ENCODE data around the gene AHNAK2.
"Not testable (repeated sequence)": the region's sequence is repeated elsewhere in the genome, so short reads cannot be mapped to it uniquely, and the experiment has no call there.

The AHNAK2 gene

DNA sequence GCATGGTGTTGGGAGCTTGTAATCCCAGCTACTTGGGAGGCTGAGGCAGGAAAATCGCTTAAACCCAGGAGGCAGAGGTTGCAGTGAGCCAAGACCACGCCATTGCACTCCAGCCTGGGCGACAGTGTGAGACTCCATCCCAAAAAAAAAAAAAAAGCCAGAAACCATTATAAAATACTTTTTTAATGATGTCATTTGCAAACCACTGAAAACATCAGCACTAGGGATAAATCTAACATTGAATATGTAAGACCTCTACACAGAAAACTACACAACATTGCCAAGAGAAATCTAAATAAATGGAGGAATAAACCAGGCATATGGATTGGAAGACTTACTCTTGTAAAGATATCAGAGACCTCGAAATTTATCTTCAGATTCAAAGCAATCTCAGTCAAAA, 49.5 kb upstream of the AHNAK2 start:
- H3K4me1 ChIP-seq (ENCODE audit: control insufficient read depth, insufficient read depth, low read length); H3K4me3 ChIP-seq (ENCODE audit: low read depth, low read length); POLR2A ChIA-PET; H3K36me3 ChIP-seq (ENCODE audit: control insufficient read depth in 2 of 2, insufficient read depth in 1 of 2, low read length in 2 of 2); H3K9me3 ChIP-seq (ENCODE audit: control insufficient read depth, insufficient read depth, low read depth, low read length); H3K27ac ChIP-seq (ENCODE audit: extremely low read depth, low read depth, low read length): not testable (repeated sequence)
- CTCF ChIA-PET = interaction anchor here (0.5 to 2.8 kb wide), 3 partner anchors 52 to 305 kb away, joined by 3 to 12 read pairs (median 4); no protein-coding TSS in a partner anchor
- TF ChIP-seq ZNF335 (tag by site-specific recombination; conservative IDR thresholded peaks at IDR 0.05) (peak; percentile 49), BCL11A (tag by site-specific recombination; IDR thresholded peaks at IDR 0.05; ENCODE audit: low read depth) (0 out of 2 replicates have a peak, but pooled peaks have one; percentile 24)
- TF ChIP-seq, protein P1, sequence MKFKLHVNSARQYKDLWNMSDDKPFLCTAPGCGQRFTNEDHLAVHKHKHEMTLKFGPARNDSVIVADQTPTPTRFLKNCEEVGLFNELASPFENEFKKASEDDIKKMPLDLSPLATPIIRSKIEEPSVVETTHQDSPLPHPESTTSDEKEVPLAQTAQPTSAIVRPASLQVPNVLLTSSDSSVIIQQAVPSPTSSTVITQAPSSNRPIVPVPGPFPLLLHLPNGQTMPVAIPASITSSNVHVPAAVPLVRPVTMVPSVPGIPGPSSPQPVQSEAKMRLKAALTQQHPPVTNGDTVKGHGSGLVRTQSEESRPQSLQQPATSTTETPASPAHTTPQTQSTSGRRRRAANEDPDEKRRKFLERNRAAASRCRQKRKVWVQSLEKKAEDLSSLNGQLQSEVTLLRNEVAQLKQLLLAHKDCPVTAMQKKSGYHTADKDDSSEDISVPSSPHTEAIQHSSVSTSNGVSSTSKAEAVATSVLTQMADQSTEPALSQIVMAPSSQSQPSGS (tag by site-specific recombination; IDR thresholded peaks at IDR 0.05; ENCODE audit: low read depth) = peak; percentile 84
- TF ChIP-seq, protein P2, sequence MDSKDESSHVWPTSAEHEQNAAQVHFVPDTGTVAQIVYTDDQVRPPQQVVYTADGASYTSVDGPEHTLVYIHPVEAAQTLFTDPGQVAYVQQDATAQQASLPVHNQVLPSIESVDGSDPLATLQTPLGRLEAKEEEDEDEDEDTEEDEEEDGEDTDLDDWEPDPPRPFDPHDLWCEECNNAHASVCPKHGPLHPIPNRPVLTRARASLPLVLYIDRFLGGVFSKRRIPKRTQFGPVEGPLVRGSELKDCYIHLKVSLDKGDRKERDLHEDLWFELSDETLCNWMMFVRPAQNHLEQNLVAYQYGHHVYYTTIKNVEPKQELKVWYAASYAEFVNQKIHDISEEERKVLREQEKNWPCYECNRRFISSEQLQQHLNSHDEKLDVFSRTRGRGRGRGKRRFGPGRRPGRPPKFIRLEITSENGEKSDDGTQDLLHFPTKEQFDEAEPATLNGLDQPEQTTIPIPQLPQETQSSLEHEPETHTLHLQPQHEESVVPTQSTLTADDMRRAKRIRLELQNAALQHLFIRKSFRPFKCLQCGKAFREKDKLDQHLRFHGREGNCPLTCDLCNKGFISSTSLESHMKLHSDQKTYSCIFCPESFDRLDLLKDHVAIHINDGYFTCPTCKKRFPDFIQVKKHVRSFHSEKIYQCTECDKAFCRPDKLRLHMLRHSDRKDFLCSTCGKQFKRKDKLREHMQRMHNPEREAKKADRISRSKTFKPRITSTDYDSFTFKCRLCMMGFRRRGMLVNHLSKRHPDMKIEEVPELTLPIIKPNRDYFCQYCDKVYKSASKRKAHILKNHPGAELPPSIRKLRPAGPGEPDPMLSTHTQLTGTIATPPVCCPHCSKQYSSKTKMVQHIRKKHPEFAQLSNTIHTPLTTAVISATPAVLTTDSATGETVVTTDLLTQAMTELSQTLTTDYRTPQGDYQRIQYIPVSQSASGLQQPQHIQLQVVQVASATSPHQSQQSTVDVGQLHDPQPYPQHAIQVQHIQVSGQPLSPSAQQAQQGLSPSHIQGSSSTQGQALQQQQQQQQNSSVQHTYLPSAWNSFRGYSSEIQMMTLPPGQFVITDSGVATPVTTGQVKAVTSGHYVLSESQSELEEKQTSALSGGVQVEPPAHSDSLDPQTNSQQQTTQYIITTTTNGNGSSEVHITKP (tag by site-specific recombination; IDR thresholded peaks at IDR 0.05) = 0 out of 2 replicates have a peak, but pooled peaks have one; percentile 9

DNA sequence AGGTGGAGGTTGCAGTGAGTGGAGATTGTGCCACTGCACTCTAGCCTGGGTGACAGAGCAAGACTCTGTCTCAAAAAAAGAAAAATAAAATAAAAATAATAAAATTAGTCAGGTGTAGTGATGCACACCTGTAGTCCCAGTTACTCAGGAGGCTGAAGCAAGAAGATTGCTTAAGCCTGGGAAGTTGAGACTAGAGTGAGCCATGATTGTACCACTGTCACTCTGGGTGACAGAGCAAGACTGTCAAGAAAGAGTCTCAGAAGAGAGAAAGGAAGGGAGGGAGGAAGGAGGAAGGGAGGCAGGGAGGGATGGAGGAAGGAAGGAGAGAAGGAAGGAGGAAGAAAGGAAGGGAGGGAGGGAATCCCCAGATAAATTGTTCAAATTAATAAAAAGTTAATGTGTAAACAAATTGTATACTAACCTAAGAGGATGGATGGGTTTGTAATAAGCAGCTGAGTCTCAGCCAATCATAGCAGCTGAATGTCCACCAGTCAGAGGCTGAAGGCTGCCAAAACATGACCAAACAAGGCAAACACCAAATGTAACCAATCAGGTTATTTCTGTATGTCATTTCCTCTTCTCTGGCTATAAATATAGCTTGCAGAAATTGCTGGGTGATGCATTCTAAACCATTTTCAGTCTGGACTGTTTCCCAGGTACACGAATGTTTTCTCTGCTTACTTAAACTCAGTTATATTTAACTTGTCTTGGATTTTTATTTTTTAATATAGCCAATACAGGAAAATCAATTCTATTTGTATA, 48.8 kb upstream of the AHNAK2 start:
- TF ChIP-seq PRDM1 (tag by site-specific recombination; IDR thresholded peaks at IDR 0.05) (peak; percentile 28; the same call in 1 of the 2 replicates), SP2 (tag by site-specific recombination; IDR thresholded peaks at IDR 0.05) (0 out of 2 replicates have a peak, but pooled peaks have one; percentile 20), ZNF366 (tag by site-specific recombination; conservative IDR thresholded peaks at IDR 0.05) (peak; percentile 89), ZFP69B (tag by site-specific recombination; IDR thresholded peaks at IDR 0.05) (no peak), ZNF157 (tag by site-specific recombination; IDR thresholded peaks at IDR 0.05) (no peak)
- TF ChIP-seq, protein P3, sequence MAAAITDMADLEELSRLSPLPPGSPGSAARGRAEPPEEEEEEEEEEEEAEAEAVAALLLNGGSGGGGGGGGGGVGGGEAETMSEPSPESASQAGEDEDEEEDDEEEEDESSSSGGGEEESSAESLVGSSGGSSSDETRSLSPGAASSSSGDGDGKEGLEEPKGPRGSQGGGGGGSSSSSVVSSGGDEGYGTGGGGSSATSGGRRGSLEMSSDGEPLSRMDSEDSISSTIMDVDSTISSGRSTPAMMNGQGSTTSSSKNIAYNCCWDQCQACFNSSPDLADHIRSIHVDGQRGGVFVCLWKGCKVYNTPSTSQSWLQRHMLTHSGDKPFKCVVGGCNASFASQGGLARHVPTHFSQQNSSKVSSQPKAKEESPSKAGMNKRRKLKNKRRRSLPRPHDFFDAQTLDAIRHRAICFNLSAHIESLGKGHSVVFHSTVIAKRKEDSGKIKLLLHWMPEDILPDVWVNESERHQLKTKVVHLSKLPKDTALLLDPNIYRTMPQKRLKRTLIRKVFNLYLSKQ (tag by site-specific recombination; IDR thresholded peaks at IDR 0.05; ENCODE audit: borderline replicate concordance) = no peak
- TF ChIP-seq, protein P2 (tag by site-specific recombination; IDR thresholded peaks at IDR 0.05) = peak; percentile 24; the same call in 1 of the 2 replicates
- no peaks in the 10 kb centered on the region for H3K4me1 ChIP-seq (ENCODE audit: control insufficient read depth, insufficient read depth, low read length)
- CTCF ChIA-PET = interaction anchor here (0.6 to 2.8 kb wide), 2 partner anchors 52 to 304 kb away, joined by 3 to 12 read pairs; no protein-coding TSS in a partner anchor
- no peaks in the 10 kb centered on the region for H3K9me3 ChIP-seq (ENCODE audit: control insufficient read depth, insufficient read depth, low read depth, low read length)
- no peak overlapping the region for H3K27ac ChIP-seq (ENCODE audit: extremely low read depth, low read depth, low read length)
- POLR2A ChIA-PET = no interaction called here
- H3K36me3 ChIP-seq (ENCODE audit: control insufficient read depth in 2 of 2, insufficient read depth in 1 of 2, low read length in 2 of 2) = no peaks in the 10 kb centered on the region
- no peak overlapping the region for H3K4me3 ChIP-seq (ENCODE audit: low read depth, low read length)

Measured in HEK293 (cell line).